ENCODE data around the gene CCNG2.
A peak's percentile ranks its signal among the peaks of the same experiment; 100 is the strongest.

Gene CCNG2

DNA sequence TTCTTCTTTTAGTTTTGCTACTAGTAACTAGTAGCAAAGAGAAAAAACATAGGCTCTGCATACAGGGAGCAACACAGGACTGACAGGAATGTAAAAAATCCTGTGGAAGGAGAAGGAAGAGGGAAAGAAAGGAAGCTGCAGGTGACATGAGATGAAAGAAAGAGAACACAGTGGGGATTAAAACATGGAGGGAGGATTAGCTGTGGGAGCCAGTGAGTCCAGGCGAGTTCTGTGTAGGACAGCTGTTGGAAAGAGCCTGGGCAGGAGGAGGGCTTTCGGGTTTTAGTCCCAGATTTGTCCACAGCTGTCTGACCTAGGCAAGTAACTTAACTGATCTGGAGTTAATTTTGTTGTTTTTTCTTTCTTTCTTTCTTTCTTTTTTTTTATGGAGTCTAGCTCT, 21.6 kb downstream of the CCNG2 start:
- no peak for DNase-seq

- DNase-seq: no peak
Measured at GRCh38 chr4:77179519-77179918, 22.5 kb downstream of the CCNG2 start.

- DNase-seq: peak; percentile 49
Measured at GRCh38 chr4:77181720-77182119, 24.7 kb downstream of the CCNG2 start.

DNA sequence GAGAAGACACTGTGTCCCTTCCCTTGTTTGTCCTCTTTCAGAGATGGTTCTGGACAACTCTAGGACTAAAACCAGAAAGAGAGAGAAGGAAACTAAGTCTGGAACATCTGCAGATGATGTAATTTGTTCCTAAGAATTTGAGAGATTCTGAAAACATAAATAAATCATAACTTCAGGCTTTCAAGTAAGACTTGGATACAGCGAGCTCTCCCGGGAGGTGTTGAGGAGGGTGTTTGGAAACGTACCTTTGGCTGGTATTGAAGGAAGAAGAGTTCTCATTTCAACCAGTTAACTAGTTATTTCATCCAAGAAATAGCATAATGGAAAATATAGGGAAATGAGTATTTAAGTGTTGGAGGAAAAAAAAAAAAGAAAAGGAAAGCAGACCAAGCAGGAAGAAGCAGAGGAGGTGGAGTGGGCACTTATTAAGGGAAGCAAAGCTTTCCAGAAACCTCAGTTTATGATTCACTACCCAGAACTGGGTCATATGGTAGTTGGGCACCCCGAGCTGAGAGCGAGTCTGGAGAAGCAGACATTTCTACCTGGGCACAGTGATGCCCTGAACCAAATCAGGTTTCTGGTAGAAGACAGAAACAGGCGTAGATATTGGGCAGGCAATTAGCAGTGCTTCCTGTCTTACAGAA, 26.9 kb downstream of the CCNG2 start:
- DNase-seq: no peak

DNA sequence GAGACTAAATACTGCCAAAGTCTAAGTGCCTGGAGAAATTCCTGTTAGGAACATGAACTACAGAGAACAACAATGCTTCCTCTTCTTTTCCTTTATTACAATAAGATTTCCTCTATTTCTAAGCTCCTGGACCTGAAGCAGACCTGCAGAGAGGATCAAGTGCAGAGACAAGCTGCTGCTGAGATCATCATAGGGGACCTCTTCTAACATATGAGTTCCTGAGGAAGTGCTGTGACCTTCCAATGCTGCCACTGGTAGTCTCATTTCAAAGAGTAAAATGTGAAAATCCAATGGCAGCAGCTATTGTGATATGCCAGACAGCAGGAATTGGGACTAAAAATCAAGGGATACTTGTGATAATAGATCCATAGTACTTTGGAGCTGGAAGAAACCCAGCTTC, 28.0 kb downstream of the CCNG2 start:
- DNase-seq: no peak

DNA sequence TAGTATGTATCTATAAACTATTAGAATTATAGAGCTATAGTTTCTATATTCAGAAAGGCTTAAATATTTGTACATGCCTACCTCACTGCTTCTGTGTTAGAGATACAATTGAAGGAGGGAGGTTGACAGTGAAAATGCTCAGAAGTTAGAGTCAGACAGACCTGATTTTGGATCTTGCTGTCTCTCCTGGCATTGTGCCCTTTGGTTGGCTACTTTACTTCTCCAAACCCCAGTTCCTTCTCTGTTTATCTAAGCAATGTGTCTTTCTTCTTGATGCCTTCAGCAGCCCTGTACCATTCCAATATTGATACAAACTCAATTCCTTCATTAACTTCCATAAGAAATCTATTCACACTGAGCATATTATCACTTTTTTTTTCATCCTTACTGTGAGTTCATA, 28.7 kb downstream of the CCNG2 start:
- no peak for DNase-seq

- peak; percentile 82 for DNase-seq
Measured at GRCh38 chr4:77187322-77187721, 30.3 kb downstream of the CCNG2 start.

GRCh38 chr4:77188498-77189220, 31.7 kb downstream of the CCNG2 start:
- DNase-seq: peak; percentile 57

- DNase-seq: no peak
Measured at GRCh38 chr4:77189412-77189811, 32.4 kb downstream of the CCNG2 start.

DNA sequence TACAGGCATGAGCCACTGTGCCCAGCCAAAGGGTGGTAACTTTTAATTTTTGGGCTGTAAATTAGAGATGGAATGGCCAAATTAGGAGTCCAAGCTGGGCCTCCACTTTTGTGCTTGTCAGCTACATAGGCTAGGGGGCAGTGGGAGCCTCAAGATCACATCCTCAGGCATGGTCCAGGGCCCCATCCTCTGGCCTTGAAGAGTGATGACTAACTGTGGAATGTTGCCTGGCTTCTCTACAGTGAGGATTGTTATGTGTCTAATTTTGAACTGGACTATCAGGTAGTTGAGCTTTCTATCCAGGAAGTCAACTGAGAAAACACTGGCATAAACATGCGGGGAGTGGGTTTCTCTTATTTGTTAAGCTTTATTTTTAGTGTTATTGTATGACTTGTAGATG, 33.0 kb downstream of the CCNG2 start:
- DNase-seq: no peak

GRCh38 chr4:77193046-77193445, 36.0 kb downstream of the CCNG2 start:
- no peak for DNase-seq

DNA sequence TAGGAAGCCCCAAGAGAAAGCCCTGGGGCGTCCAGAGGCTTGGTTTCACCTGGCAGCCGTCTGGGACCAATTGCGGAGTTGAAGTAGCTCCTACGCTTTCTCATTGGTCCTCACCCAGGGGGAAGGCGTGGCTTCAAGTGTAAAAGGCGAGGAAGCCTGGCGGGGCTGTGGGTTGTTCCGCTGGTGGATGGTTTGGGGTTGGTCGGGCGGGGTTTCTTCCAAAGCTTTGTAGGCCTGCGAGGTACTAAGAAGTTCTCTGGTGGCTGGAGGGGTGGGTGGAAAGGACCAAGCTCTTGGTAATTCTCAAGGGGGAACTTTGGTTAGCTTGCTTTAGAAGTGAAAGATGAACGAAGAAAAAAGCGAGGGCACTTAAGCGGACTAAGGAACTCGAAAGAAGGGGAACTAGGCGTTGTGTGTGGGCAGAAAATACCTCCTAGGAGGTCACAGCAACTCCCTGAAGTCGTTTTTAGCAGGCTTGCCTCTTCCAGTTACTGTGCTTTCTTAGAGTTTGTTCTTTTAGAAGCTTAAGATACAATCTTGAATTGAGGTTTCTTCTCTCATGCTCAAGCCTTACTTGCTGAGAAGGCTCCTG, 36.6 kb downstream of the CCNG2 start:
- no peak for DNase-seq

- DNase-seq: no peak
Measured at GRCh38 chr4:77194366-77194765, 37.4 kb downstream of the CCNG2 start.

DNA sequence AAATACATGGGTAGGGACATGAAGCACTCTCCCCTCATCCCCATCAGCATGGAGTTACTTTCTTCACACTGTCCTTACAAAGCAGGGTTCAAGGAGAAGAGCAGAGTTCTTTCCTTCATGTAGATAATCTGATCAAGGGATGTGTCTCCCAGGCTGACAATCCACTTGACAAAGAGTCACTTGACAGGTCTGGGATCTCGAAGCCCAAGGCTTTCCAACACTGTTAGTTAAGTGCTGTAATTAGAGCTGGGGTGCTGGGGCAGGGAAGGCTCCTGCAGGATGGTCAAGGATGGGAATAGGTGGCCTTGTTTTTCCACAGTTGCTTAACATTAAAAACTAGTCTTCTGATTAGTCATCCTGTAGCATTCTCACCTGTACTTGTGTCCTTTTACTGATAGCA, 38.0 kb downstream of the CCNG2 start:
- DNase-seq: no peak

DNA sequence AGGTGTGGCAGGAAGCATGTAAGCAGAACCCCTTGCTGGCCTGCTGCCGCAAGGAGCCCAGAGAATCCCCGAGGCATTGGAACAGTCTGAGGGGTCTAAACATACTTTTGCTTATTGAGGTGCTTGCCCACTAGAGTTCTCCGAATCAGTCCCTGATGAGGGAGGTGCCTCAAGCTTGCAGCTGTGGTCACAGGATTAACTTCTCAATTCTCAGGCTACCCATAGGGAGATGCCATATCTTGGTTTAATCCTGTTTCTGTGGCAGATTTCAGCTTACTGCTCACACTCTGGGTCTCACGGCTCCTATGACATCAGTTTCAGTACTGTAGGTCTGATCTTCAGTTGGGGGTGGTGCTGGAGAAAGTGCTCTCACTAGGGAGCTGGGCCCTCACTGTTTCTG, 39.9 kb downstream of the CCNG2 start:
- DNase-seq: no peak

DNA sequence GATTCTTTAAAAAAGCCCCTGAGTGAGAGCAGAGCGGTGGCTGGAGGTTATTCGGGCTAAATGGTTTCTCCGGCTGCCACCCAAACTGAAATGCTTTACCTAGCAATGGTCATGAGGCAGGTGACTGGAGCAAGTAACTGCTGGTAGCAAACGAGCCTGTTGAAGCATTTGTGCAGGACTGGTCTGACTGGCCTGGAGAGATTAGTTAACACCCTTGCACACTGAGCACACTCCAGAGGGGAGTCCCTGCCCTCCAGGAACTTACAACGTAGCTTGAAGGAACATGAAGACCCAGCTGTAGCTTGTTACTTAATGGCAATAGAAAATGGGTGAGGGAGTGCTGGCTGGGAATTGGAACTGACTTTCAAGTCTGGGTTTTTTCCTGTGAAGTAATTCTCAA, 40.4 kb downstream of the CCNG2 start:
- no peak for DNase-seq

DNA sequence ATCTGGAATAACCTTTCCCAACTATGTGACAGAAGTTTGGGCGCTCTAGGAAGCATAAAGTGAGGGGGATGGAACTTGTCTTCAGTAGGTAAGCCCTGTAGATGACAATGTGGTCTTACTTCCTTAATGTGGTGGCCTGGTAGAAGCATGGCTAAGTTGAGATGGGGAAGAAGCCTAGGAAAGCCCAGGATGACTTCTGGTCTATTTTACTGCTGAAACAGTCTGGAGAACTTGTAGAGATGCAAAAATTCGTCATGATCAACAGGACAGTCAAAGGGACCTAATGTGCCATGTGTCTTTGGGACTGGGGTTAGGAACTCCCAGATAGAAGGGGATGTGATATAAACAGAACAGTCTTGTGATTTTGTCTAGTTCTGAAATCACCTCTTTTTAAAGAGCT, 40.8 kb downstream of the CCNG2 start:
- DNase-seq: no peak

DNA sequence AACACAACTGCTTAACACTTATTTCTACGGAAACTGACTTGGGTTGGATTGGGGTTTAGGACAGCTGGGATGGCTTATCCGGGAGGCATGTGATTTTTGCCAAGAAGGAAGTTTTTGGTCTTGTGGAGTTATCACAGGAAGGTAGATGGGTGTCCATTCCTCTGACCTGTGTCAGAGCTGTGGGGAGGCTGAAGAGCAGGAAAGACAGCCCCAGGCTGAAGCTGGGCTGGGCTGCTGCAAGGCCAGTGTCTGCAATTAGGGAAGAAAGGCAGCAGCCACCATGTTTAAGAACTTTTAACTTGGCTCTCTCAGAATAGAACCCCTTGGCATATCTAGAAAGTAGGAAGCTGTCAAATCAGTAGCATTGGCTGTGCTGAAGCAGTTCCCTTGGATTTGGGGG, 42.3 kb downstream of the CCNG2 start:
- DNase-seq: no peak

DNA sequence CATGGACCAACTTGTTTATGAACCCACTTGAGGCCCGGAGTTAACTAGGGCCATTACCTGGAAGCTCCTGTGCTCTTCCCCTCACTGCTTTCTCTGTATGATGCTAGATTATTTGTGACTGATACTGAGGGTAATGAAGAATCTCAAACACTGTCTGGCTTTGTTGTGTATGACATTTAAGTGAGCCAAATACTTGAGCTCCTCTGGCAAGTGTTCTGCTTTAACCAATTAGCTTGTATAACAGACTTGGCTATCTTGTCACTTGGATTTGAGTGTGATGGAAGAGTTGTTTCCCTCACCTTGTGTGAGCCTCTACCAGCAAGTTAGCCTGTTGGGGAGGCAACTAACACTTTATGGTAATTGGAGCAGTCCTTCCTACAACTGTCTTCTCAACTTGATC, 42.7 kb downstream of the CCNG2 start:
- DNase-seq: no peak

DNA sequence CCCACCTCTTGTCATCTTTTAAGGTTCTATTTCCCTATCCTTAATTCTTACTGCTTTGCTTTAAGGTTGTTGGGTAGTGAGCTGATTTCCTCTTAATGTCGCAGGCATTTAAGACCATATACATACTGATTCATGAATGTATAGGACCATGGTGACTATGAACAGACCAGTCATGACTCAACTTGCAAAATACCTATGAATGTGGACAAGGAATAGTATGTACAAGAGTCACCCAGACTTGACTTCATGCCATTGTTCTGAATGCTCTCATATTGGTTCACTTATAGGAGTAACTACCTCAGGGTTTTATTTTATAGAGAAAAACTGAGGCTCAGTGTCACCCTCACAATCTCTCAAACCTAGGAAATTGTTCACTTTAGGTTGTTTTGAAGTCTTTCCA, 44.3 kb downstream of the CCNG2 start:
- DNase-seq: no peak

GRCh38 chr4:77201857-77202256, 44.9 kb downstream of the CCNG2 start:
- peak; percentile 4 for DNase-seq

DNA sequence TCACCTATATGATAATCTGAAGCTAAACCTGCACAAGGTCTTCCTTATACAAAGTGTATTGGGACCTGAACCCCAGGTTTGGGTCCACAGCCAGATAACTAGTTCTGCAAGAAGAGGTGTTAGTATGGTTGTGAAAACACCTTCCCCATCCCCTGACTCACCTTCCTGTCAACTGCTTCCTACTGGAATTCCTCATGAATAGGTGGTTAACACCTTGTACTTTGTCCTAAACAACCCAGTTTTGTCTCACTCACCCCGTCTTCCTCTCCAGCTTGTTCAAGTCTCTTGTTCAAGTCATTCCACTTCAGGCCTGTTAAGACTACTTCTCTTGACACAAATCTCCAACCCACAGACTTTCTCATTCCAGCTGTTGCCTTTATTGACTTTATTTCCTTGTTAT, 45.5 kb downstream of the CCNG2 start:
- no peak for DNase-seq

DNA sequence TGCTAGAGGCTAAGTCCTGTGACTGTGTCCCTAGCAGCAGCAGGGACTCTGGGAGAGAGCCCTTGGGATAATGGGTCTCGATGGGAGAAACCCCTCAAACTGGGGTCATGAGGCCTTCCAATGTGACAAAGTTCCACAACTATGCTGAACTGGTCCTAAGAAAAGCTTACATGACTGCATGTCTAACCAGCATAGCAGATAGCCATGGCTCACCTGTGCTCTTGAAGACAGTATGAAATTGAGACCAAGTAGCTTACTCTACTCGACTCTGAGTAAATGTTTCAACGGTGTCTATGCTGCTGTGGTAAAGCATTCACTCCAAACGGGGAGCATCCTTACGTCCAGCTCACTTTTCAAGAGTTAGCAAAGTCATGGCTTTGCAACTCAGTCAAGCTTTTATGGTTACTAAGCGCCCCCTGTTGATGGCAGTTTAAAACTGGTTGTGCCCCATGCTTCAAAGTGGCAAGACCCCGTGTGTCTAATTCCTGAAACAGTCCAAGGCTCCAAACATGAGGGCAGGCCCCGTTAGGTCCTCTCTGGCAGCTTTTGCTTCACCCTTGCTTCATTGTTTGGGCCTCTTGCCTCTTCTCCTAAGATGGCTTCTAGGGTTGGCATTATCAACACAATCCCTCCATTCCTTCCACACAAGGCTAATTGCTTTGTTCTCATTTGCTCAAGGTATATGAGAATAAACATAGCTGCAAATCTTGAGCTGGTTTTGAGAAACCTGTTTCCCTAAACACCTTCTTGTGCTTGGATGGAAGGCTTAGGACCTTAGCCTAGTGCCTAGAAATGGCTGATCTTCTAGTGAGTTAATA, 46.6 kb downstream of the CCNG2 start:
- peak; percentile 71 for DNase-seq

GRCh38 chr4:77204621-77205020, 47.6 kb downstream of the CCNG2 start:
- no peak for DNase-seq

Data from NCI-H69 (cell line).